Measurements from ENCODE around the gene ATG101.

DNA sequence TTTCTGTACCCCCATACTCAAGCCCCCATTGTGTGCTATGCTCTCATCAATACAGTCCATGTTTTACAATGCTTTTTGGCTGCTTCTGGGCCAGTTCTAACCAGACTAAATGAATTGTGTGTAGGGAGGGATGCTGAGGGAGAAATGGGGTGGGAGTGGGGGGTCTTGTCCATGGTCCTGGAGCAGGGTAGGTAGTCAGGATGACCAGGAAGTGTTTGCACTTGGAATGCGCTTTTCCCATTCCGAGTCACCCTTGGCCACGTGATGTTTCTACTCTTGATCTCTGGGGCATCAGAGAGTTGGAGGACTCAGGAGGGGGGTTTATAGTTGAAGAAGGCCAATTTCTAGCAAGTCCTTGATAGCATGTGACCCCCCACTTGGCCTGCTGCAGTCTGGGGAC is 8.5 kb downstream of the ATG101 start:
- TF ChIP-seq, protein P1, sequence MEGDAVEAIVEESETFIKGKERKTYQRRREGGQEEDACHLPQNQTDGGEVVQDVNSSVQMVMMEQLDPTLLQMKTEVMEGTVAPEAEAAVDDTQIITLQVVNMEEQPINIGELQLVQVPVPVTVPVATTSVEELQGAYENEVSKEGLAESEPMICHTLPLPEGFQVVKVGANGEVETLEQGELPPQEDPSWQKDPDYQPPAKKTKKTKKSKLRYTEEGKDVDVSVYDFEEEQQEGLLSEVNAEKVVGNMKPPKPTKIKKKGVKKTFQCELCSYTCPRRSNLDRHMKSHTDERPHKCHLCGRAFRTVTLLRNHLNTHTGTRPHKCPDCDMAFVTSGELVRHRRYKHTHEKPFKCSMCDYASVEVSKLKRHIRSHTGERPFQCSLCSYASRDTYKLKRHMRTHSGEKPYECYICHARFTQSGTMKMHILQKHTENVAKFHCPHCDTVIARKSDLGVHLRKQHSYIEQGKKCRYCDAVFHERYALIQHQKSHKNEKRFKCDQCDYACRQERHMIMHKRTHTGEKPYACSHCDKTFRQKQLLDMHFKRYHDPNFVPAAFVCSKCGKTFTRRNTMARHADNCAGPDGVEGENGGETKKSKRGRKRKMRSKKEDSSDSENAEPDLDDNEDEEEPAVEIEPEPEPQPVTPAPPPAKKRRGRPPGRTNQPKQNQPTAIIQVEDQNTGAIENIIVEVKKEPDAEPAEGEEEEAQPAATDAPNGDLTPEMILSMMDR (IDR thresholded peaks at IDR 0.05): no peak
- TF ChIP-seq POLR2A (IDR thresholded peaks at IDR 0.05): no peak
